Neural cell (in vitro differentiated cells): ENCODE measurements around the gene TMEM175. TPM values are rescaled to one million over a fixed set of nuclear protein-coding genes. Genes with fewer than 3 reads are reported as not detected.

Source experiments
- H2AFZ ChIP-seq: fragments of 200-600, 300-800 bp; sonication (generic), shearing (Covaris generic); 2 replicates; pipeline ENCODE4 v1.6.0; 2014; ENCODE audit warnings: low read depth, mild to moderate bottlenecking, antibody characterized with exemption, low read length, moderate library complexity
- H3F3A ChIP-seq: fragments of 200-600 bp; shearing (Covaris generic); 2 replicates; pipeline ENCODE4 v1.6.1; 2016; ENCODE audit warnings: mild to moderate bottlenecking, moderate library complexity, mixed read lengths, antibody characterized with exemption, low read length; ENCODE audit not compliant: insufficient read depth, poor library complexity, severe bottlenecking
- H3K27ac ChIP-seq: fragments of 200-600, 300-800 bp; sonication (generic), shearing (Covaris generic); 2 replicates; pipeline ENCODE4 v1.5.1; 2014; ENCODE audit warnings: mild to moderate bottlenecking, low read length, moderate library complexity
- H3K27me3 ChIP-seq: fragments of 300-800, 200-600 bp; sonication (generic), shearing (Covaris generic); 2 replicates; pipeline ENCODE4 v1.6.0; 2014; ENCODE audit warnings: mild to moderate bottlenecking, low read depth, low read length, moderate library complexity; ENCODE audit not compliant: insufficient read depth
- H3K36me3 ChIP-seq: fragments of 300-800, 200-600 bp; sonication (generic), shearing (Covaris generic); 2 replicates; pipeline ENCODE4 v1.5.1; 2014; ENCODE audit warnings: mild to moderate bottlenecking, antibody characterized with exemption, low read length, moderate library complexity; ENCODE audit not compliant: insufficient read depth
- H3K4me2 ChIP-seq: fragments of 300-800, 200-600 bp; sonication (generic), shearing (Covaris generic); 2 replicates; pipeline ENCODE4 v1.6.0; 2014; ENCODE audit warnings: mild to moderate bottlenecking, low read length
- H3K4me3 ChIP-seq: fragments of 300-800, 200-600 bp; sonication (generic), shearing (Covaris generic); 2 replicates; pipeline ENCODE4 v1.5.1; 2014; ENCODE audit warnings: mild to moderate bottlenecking, low read length, moderate library complexity
- H3K79me2 ChIP-seq: fragments of 200-600 bp; shearing (Covaris generic); replicated peaks from 2 replicates; pipeline ENCODE4 v1.6.0; 2014; ENCODE audit warnings: mild to moderate bottlenecking, low read length, moderate library complexity; ENCODE audit not compliant: insufficient read depth
- H3K9ac ChIP-seq: fragments of 300-800, 200-600 bp; sonication (generic), shearing (Covaris generic); 2 replicates; pipeline ENCODE4 v1.6.1; 2016; ENCODE audit warnings: mild to moderate bottlenecking, low read length, mixed read lengths
- H3K9me2 ChIP-seq: fragments of 200-600 bp; shearing (Covaris generic); 2 replicates; pipeline ENCODE4 v1.6.1; 2016; ENCODE audit warnings: mild to moderate bottlenecking, low read length, mixed read lengths; ENCODE audit not compliant: insufficient read depth
- H3K9me3 ChIP-seq: fragments of 200-600, 300-800 bp; sonication (generic), shearing (Covaris generic); 2 replicates; pipeline ENCODE4 v1.6.1; 2016; ENCODE audit warnings: mild to moderate bottlenecking, mixed run types, low read length, moderate library complexity, mixed read lengths
- H4K20me1 ChIP-seq: fragments of 200-600 bp; shearing (Covaris generic); 2 replicates; pipeline ENCODE4 v1.6.1; 2016; ENCODE audit warnings: mild to moderate bottlenecking, mixed run types; ENCODE audit not compliant: insufficient read depth
- CTCF ChIP-seq: fragments of 450-650 bp; IDR thresholded peaks from 2 replicates; pipeline ENCODE4 v1.5.1; 2014; ENCODE audit warnings: antibody characterized with exemption, mild to moderate bottlenecking, moderate library complexity; ENCODE audit not compliant: poor library complexity, severe bottlenecking
- EP300 ChIP-seq: fragments of 450-650 bp; conservative IDR thresholded peaks from 2 replicates; pipeline ENCODE4 v1.6.1; 2014; ENCODE audit warnings: antibody characterized with exemption, mild to moderate bottlenecking, moderate library complexity; ENCODE audit not compliant: poor library complexity, severe bottlenecking
- EZH2 ChIP-seq: fragments of 200-600, 300-800 bp; shearing (Covaris generic), sonication (generic); IDR thresholded peaks from 2 replicates; pipeline ENCODE4 v1.6.1; 2014; ENCODE audit warnings: antibody characterized with exemption, low read length, borderline replicate concordance, mild to moderate bottlenecking; ENCODE audit not compliant: insufficient read depth, poor library complexity, severe bottlenecking
- MXI1 ChIP-seq: fragments of 450-650 bp; conservative IDR thresholded peaks from 2 replicates; pipeline ENCODE4 v1.6.1; 2014; ENCODE audit warnings: antibody characterized with exemption, mild to moderate bottlenecking; ENCODE audit not compliant: poor library complexity, severe bottlenecking
- POLR2AphosphoS5 ChIP-seq: IDR thresholded peaks from 2 replicates; pipeline ENCODE4 v1.6.1; 2012
- RAD21 ChIP-seq: fragments of 450-650 bp; conservative IDR thresholded peaks from 2 replicates; pipeline ENCODE4 v1.6.1; 2014; ENCODE audit warnings: antibody characterized with exemption, mild to moderate bottlenecking, moderate library complexity
- SMC3 ChIP-seq: fragments of 450-650 bp; conservative IDR thresholded peaks from 2 replicates; pipeline ENCODE4 v1.6.1; 2014; ENCODE audit warnings: antibody characterized with exemption, mild to moderate bottlenecking, moderate library complexity; ENCODE audit not compliant: poor library complexity
- TAF1 ChIP-seq: IDR thresholded peaks from 2 replicates; pipeline ENCODE4 v1.6.1; 2012; ENCODE audit warnings: low read depth
- polyA plus RNA-seq: library from polyadenylated mRNA; depleted of rRNA; stranded (reverse); fragments of >200 nt; gene quantifications from 2 replicates; pipeline ENCODE4 v1.2.3, GENCODE V29; 2014
- TF ChIP-seq, protein P1 (sequence below): IDR thresholded peaks from 2 replicates; pipeline ENCODE4 v1.6.1; 2012; ENCODE audit warnings: borderline replicate concordance

TMEM175 gene
- polyA plus RNA-seq, 1 donor from 2014 or later, result 36.9 TPM

GRCh38 chr4:946103-946450, 13.8 kb downstream of the TMEM175 start:
- H2AFZ ChIP-seq, result no peak overlapping the region
- H3F3A ChIP-seq, result no peaks in the 10 kb centered on the region
- no peak overlapping the region for H3K27ac ChIP-seq
- H3K9ac ChIP-seq, result no peak overlapping the region
- no peaks in the 10 kb centered on the region for H3K36me3 ChIP-seq
- no peak overlapping the region for H3K4me2 ChIP-seq
- H3K79me2 ChIP-seq, result no peaks in the 10 kb centered on the region
- H3K9me2 ChIP-seq, result no peaks in the 10 kb centered on the region
- no peaks in the 10 kb centered on the region for H3K27me3 ChIP-seq
- no peaks in the 10 kb centered on the region for H4K20me1 ChIP-seq
- H3K4me3 ChIP-seq, result no peak overlapping the region
- no peak for TF ChIP-seq SMC3
- TF ChIP-seq POLR2AphosphoS5, result no peak
- no peak for TF ChIP-seq TAF1
- no peak for TF ChIP-seq EP300
- TF ChIP-seq, protein P1, sequence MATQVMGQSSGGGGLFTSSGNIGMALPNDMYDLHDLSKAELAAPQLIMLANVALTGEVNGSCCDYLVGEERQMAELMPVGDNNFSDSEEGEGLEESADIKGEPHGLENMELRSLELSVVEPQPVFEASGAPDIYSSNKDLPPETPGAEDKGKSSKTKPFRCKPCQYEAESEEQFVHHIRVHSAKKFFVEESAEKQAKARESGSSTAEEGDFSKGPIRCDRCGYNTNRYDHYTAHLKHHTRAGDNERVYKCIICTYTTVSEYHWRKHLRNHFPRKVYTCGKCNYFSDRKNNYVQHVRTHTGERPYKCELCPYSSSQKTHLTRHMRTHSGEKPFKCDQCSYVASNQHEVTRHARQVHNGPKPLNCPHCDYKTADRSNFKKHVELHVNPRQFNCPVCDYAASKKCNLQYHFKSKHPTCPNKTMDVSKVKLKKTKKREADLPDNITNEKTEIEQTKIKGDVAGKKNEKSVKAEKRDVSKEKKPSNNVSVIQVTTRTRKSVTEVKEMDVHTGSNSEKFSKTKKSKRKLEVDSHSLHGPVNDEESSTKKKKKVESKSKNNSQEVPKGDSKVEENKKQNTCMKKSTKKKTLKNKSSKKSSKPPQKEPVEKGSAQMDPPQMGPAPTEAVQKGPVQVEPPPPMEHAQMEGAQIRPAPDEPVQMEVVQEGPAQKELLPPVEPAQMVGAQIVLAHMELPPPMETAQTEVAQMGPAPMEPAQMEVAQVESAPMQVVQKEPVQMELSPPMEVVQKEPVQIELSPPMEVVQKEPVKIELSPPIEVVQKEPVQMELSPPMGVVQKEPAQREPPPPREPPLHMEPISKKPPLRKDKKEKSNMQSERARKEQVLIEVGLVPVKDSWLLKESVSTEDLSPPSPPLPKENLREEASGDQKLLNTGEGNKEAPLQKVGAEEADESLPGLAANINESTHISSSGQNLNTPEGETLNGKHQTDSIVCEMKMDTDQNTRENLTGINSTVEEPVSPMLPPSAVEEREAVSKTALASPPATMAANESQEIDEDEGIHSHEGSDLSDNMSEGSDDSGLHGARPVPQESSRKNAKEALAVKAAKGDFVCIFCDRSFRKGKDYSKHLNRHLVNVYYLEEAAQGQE, result no peak
- no peak for TF ChIP-seq CTCF
- TF ChIP-seq EZH2, result no peak
- no peak for TF ChIP-seq RAD21
- no peaks in the 10 kb centered on the region for H3K9me3 ChIP-seq

DNA sequence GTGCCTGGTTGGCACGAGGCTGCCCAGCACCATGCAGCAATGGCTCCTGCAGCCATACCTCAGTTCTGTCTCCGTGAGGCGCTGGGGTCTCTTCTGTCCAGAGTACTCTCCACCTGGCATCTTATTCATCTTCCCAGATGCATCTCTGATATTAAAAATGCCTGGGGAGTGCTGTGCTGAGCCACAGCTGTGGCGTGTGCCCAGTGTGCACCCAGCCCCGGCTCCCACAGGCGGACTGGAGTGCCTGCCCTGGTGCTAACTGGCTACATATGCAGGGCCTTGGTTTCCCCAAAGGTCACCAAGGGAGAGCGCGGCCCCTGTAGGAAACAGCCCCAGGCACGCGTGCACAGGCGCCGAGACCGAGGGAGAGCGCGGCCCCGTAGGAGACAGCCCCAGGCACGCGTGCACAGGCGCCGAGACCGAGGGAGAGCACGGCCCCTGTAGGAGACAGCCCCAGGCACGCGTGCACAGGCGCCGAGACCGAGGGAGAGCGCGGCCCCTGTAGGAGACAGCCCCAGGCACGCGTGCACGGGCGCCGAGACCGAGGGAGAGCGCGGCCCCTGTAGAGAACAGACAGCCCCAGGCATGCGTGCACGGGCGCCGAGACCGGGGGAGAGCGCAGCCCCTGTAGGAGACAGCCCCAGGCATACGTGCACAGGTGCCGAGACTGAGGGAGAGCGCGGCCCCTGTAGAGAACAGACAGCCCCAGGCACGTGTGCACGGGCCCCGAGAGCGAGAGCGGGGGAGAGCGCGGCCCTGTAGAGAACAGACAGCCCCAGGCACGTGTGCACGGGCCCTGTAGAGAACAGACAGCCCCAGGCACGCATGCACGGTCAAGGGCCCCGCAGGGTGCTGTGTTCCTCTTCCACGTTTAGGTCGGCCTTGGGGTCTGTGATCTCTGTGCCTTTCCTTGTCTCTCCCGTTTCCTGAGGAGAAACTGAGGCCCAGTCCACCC, 14.5 kb downstream of the TMEM175 start:
- Histone ChIP-seq H3K27ac (no peak overlapping the region), H3K4me2 (no peak overlapping the region), H3K36me3 (no peaks in the 10 kb centered on the region), H3K4me3 (no peak overlapping the region), H3K79me2 (no peaks in the 10 kb centered on the region), H4K20me1 (no peaks in the 10 kb centered on the region), H3K9me3 (no peaks in the 10 kb centered on the region), H3K27me3 (no peaks in the 10 kb centered on the region), H3F3A (no peaks in the 10 kb centered on the region), H2AFZ (no peak overlapping the region), H3K9me2 (no peaks in the 10 kb centered on the region), H3K9ac (no peak overlapping the region)
- TF ChIP-seq TAF1 (no peak), SMC3 (no peak), EP300 (no peak), CTCF (no peak), RAD21 (no peak), EZH2 (no peak), MXI1 (no peak), POLR2AphosphoS5 (no peak)
- TF ChIP-seq, protein P1, result no peak
